Right atrium auricular region (tissue), 2 donors: ENCODE results near the gene SUCLG2. TPM values are rescaled to one million over a fixed set of nuclear protein-coding genes. Genes with fewer than 3 reads are reported as not detected.

Experiments used
- DNase-seq: peaks from one replicate; pipeline ENCODE4 v3.0.0-alpha.2; 2019; ENCODE audit warnings: low spot score
- H3K27ac ChIP-seq, 2 donors: fragments of 200-600 bp; sonication (generic); 1 replicate in 1 of 2; 2 replicates in 1 of 2; pipeline ENCODE4 v1.5.1; 2016 to 2019
- H3K27me3 ChIP-seq, 2 donors: fragments of 200-600 bp; sonication (generic); one replicate each; pipeline versions ENCODE4 v1.5.1 to v1.6.0; 2017 to 2019
- H3K36me3 ChIP-seq: fragments of 200-600 bp; sonication (generic); one replicate; pipeline ENCODE4 v1.5.1; 2016
- H3K4me1 ChIP-seq, 2 donors: fragments of 200-600 bp; sonication (generic); one replicate each; pipeline versions ENCODE4 v1.5.1 to v1.6.0; 2017 to 2019
- H3K4me3 ChIP-seq, 2 donors: fragments of 200-600 bp; sonication (generic); 1 replicate in 1 of 2; 2 replicates in 1 of 2; pipeline ENCODE4 v1.5.1; 2017 to 2019; ENCODE audit warnings: mild to moderate bottlenecking in 1 of 2, moderate library complexity in 1 of 2
- H3K9me3 ChIP-seq, 2 donors: fragments of 200-600 bp; sonication (generic); one replicate each; pipeline ENCODE4 v1.5.1; 2019
- CTCF ChIP-seq, 2 donors: fragments of 200-600 bp; sonication (generic); IDR thresholded peaks; one replicate each; pipeline ENCODE4 v1.5.1; 2019; ENCODE audit warnings: antibody characterized with exemption in 2 of 2
- total RNA-seq, 2 donors: library from RNA; depleted of rRNA; stranded (reverse); fragments of >200 nt; gene quantifications; one replicate each; pipeline ENCODE4 v1.1.0, GENCODE V29; 2016

Gene SUCLG2
- total RNA-seq, 2 donors from 2014 or later: 39.0 to 81.5 TPM

GRCh38 chr3:67689806-67690205, 35.4 kb upstream of the SUCLG2 start:
- no peak for DNase-seq
- H3K9me3 ChIP-seq: no peaks in the 10 kb centered on the region
- H3K27me3 ChIP-seq: no peaks in the 10 kb centered on the region
- H3K36me3 ChIP-seq: no peaks in the 10 kb centered on the region
- no peak overlapping the region for H3K27ac ChIP-seq
- TF ChIP-seq CTCF (IDR thresholded peaks at IDR 0.05): no peak
- H3K4me1 ChIP-seq: no peaks in the 10 kb centered on the region
- H3K4me3 ChIP-seq: no peak overlapping the region

- H3K9me3 ChIP-seq: no peaks in the 10 kb centered on the region
- TF ChIP-seq CTCF (IDR thresholded peaks at IDR 0.05): no peak
Measured at GRCh38 chr3:67688231-67688630, 33.8 kb upstream of the SUCLG2 start.

GRCh38 chr3:67686069-67686468, 31.7 kb upstream of the SUCLG2 start:
- no peaks in the 10 kb centered on the region for H3K9me3 ChIP-seq
- no peaks in the 10 kb centered on the region for H3K36me3 ChIP-seq
- no peak for DNase-seq
- H3K4me3 ChIP-seq: no peak overlapping the region
- no peaks in the 10 kb centered on the region for H3K27me3 ChIP-seq
- H3K4me1 ChIP-seq: no peaks in the 10 kb centered on the region
- TF ChIP-seq CTCF (IDR thresholded peaks at IDR 0.05): no peak
- no peak overlapping the region for H3K27ac ChIP-seq

More at GRCh38 chr3:67688231-67688630, 33.8 kb upstream of the SUCLG2 start:
- Histone ChIP-seq H3K4me3 (no peak overlapping the region), H3K27ac (no peak overlapping the region), H3K36me3 (no peaks in the 10 kb centered on the region), H3K27me3 (no peaks in the 10 kb centered on the region), H3K4me1 (no peaks in the 10 kb centered on the region)
- DNase-seq: no peak

GRCh38 chr3:67685499-67685898, 31.1 kb upstream of the SUCLG2 start:
- no peak for DNase-seq
- H3K4me3 ChIP-seq: no peak overlapping the region
- no peaks in the 10 kb centered on the region for H3K4me1 ChIP-seq
- H3K27me3 ChIP-seq: no peaks in the 10 kb centered on the region
- no peak overlapping the region for H3K27ac ChIP-seq
- no peaks in the 10 kb centered on the region for H3K36me3 ChIP-seq
- no peaks in the 10 kb centered on the region for H3K9me3 ChIP-seq
- no peak for TF ChIP-seq CTCF (IDR thresholded peaks at IDR 0.05)

GRCh38 chr3:67684211-67684610, 29.8 kb upstream of the SUCLG2 start:
- H3K27ac ChIP-seq: no peak overlapping the region
- H3K9me3 ChIP-seq: no peaks in the 10 kb centered on the region
- TF ChIP-seq CTCF (IDR thresholded peaks at IDR 0.05): no peak
- no peak overlapping the region for H3K4me3 ChIP-seq
- no peaks in the 10 kb centered on the region for H3K27me3 ChIP-seq
- no peaks in the 10 kb centered on the region for H3K4me1 ChIP-seq
- H3K36me3 ChIP-seq: no peaks in the 10 kb centered on the region
- no peak for DNase-seq

- no peaks in the 10 kb centered on the region for H3K4me1 ChIP-seq
- H3K27me3 ChIP-seq: no peaks in the 10 kb centered on the region
- no peak overlapping the region for H3K27ac ChIP-seq
- H3K36me3 ChIP-seq: no peaks in the 10 kb centered on the region
- no peak overlapping the region for H3K4me3 ChIP-seq
- DNase-seq: no peak
- H3K9me3 ChIP-seq: no peaks in the 10 kb centered on the region
- no peak for TF ChIP-seq CTCF (IDR thresholded peaks at IDR 0.05)
Measured at GRCh38 chr3:67683522-67683921, 29.1 kb upstream of the SUCLG2 start.
